HepG2 (cell line): ENCODE data around the gene RNASE13. TPM values are rescaled to one million over a fixed set of nuclear protein-coding genes. Genes with fewer than 3 reads are reported as not detected.

Experiments used
- AFF4 ChIP-seq: sonication (generic); formaldehyde crosslinking; IDR thresholded peaks from 2 replicates; pipeline ENCODE4 v1.4.0; 2020; ENCODE audit warnings: missing genetic modification reagents
- GATA4 ChIP-seq: sonication (generic); IDR thresholded peaks from 2 replicates; pipeline ENCODE4 v1.6.1; 2016; ENCODE audit warnings: antibody characterized with exemption, low read depth, borderline replicate concordance
- GMEB2 ChIP-seq: IDR thresholded peaks from 2 replicates; pipeline ENCODE4 v1.6.1; 2016; ENCODE audit warnings: missing biosample characterization, missing genetic modification reagents, low read depth
- KLF16 ChIP-seq, 2 experiments: sonication (generic) in 1 of 2; formaldehyde crosslinking in 1 of 2; IDR thresholded peaks; 2 replicates each; pipeline versions ENCODE4 v1.6.1 to v1.8.0; 2016 to 2023; ENCODE audit warnings: missing genetic modification reagents in 2 of 2, missing compliant biosample characterization in 1 of 2
- LRRFIP1 ChIP-seq: sonication (generic); formaldehyde crosslinking; conservative IDR thresholded peaks from 2 replicates; pipeline ENCODE4 v1.4.0; 2020; ENCODE audit warnings: missing genetic modification reagents
- MBD4 ChIP-seq: IDR thresholded peaks from 2 replicates; pipeline ENCODE4 v1.6.1; 2012; ENCODE audit warnings: low read length, inconsistent platforms, borderline replicate concordance
- MTF2 ChIP-seq: sonication (generic); formaldehyde crosslinking; IDR thresholded peaks from 2 replicates; pipeline ENCODE4 v1.5.0; 2020; ENCODE audit warnings: missing genetic modification reagents, borderline replicate concordance
- NFIC ChIP-seq: IDR thresholded peaks from 2 replicates; pipeline ENCODE4 v1.6.1; 2012; ENCODE audit warnings: mild to moderate bottlenecking, low read length, inconsistent platforms
- NRL ChIP-seq: sonication (generic); formaldehyde crosslinking; IDR thresholded peaks from 2 replicates; pipeline ENCODE4 v1.5.0; 2020; ENCODE audit warnings: missing genetic modification reagents, mild to moderate bottlenecking, moderate library complexity, borderline replicate concordance
- PRDM10 ChIP-seq: sonication (generic); formaldehyde crosslinking; IDR thresholded peaks from 2 replicates; pipeline ENCODE4 v1.4.0; 2020; ENCODE audit warnings: low read depth, missing genetic modification reagents
- RXRA ChIP-seq: sonication (generic); formaldehyde crosslinking; IDR thresholded peaks from 2 replicates; pipeline ENCODE4 v1.5.1; 2020; ENCODE audit warnings: missing genetic modification reagents
- SKIL ChIP-seq: sonication (generic); formaldehyde crosslinking; IDR thresholded peaks from 2 replicates; pipeline ENCODE4 v1.8.0; 2022; ENCODE audit warnings: missing genetic modification reagents, mild to moderate bottlenecking, moderate library complexity, borderline replicate concordance
- ZMYM2 ChIP-seq: sonication (generic); formaldehyde crosslinking; IDR thresholded peaks from 2 replicates; pipeline ENCODE4 v1.8.0; 2022; ENCODE audit warnings: mild to moderate bottlenecking, missing genetic modification reagents
- ZNF768 ChIP-seq: sonication (generic); formaldehyde crosslinking; IDR thresholded peaks from 2 replicates; pipeline ENCODE4 v1.4.0; 2020; ENCODE audit warnings: missing genetic modification reagents
- ZSCAN29 ChIP-seq: sonication (generic); formaldehyde crosslinking; conservative IDR thresholded peaks from 2 replicates; pipeline ENCODE4 v1.4.0; 2020; ENCODE audit warnings: mild to moderate bottlenecking, missing genetic modification reagents
- polyA plus RNA-seq, 8 experiments: library from polyadenylated mRNA; depleted of rRNA in 3 of 8; stranded (reverse) in 7 of 8; unstranded in 1 of 8; fragments of >200 nt; fragmentation: Illumina TruSeq in 4 of 8; extraction: Trizol in 4 of 8; gene quantifications; 2 replicates each; pipeline versions ENCODE4 v1.2.1 to v1.2.3, GENCODE V29; 2011 to 2016; ENCODE audit warnings: low read depth in 4 of 8, missing spikeins in 1 of 8, mixed read lengths in 1 of 8; ENCODE audit not compliant: insufficient read depth in 1 of 8
- total RNA-seq, 5 experiments: library from RNA; depleted of rRNA; stranded (reverse); fragments of >200 nt; fragmentation: Illumina TruSeq; extraction: Trizol; gene quantifications; 2 replicates each; pipeline ENCODE4 v1.2.3, GENCODE V29; 2016; ENCODE audit warnings: low read depth in 1 of 5

RNASE13 gene
- total and polyA plus RNA-seq, 2 of the 13 experiments (the other 11 are each of a cell fraction or from before 2014, with no cell fraction given), result 1.0 TPM; not detected in 1

GRCh38 chr14:21043974-21044618 lies 9.5 kb upstream of the RNASE13 start (continued):
- TF ChIP-seq GMEB2, result no peak
- no peak for TF ChIP-seq PRDM10 (CRISPR knock-in tag)
- no peak for TF ChIP-seq LRRFIP1
- TF ChIP-seq KLF16 (CRISPR knock-in tag; IDR thresholded peaks at IDR 0.05), result no peak; a peak in 1 of 4 replicates
- peak; percentile 32; the same call in 1 of the 2 replicates for TF ChIP-seq NFIC
- no peak for TF ChIP-seq ZSCAN29 (CRISPR knock-in tag)
- TF ChIP-seq ZNF768, result no peak
- TF ChIP-seq ZMYM2 (CRISPR knock-in tag), result peak; percentile 93
- no peak; the same call in 1 of the 2 replicates for TF ChIP-seq MBD4
- TF ChIP-seq SKIL, result no peak
- no peak for TF ChIP-seq MTF2 (CRISPR knock-in tag)
- TF ChIP-seq NRL (CRISPR knock-in tag), result no peak
- TF ChIP-seq AFF4 (CRISPR knock-in tag), result no peak
- 0 out of 2 replicates have a peak, but pooled peaks have one; percentile 41 for TF ChIP-seq GATA4
- peak; percentile 81; the same call in 1 of the 2 replicates for TF ChIP-seq RXRA (CRISPR knock-in tag)
